ENCODE data around the gene FYCO1.

The FYCO1 gene

DNA sequence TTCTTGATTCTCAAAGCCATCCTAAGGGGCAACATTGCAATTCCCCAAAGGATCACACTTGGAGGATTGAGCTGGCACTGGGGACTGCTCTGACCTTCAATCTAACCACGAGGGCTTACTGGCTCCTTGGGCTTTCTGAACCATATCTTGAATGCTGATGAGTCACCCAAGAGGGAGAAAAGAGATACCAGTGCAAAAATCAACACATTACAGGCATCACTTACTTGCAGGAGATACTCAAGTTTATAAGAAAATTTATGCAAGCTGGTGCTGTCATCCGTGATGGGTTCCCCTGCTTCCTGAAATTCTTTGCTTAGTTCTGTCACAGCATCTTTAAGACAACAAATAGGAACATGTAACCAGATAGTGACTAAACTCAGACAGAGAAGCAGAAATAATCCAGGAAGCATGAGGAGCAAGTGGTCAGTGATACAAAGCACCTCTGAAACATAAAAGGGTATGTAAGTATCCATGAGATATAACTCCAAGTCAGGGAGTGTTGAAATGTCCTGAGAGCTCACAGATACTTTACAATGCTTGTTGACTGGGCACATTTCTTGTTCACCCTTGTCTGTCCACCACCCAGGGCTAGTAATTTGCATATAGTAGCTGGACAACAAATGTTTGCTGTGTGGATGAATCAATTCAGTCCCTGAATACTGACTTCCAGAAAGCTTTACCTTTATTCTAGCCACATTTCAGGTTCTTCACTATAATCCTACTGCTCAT, 14.1 kb downstream of the FYCO1 start:
- DNase-seq: no peak

DNA sequence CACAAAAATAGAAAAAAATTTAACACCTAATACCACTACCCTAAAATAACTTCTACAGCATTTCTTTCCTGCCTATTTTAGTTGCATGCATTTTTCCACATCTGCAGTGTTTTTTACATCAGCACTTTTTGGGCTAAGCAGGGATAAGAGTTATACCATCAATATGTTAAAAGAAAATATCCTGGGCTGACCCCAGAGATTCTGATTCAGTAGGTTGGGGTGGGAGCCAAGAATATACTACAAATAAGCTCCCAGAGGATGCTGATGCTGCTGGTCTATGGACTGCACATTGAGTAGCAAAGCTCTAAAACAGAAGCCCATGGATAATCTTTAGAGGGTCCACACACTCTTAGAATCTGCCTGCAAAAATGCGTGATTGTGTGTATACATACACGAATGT, 14.8 kb downstream of the FYCO1 start:
- DNase-seq: no peak

DNA sequence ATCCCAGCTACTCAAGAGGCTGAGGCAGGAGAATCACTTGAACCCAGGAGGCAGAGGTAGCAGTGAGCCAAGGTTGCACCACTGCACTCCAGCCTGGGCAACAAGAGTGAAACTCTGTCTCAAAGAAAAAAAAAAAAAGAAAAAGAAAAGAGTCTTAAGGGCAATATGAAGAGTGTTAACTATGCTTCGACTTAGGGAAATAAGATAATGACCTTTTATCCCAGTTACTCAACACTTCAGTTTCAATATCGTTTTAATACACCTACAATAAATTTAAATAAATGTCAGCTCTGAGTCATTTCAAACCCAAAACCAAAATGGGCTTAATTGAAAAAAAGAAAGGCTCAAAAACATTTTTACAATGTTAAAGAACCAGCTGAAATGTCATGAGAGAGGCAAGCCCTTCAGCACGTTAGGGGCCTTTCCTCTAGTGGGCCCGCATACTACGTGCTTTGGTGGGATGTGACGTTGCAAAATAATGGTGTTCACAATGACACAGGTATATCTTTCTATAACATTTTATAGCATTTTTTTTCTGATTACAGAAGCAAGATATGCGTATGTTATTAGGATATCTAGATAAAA, 15.3 kb downstream of the FYCO1 start:
- no peak for DNase-seq

DNA sequence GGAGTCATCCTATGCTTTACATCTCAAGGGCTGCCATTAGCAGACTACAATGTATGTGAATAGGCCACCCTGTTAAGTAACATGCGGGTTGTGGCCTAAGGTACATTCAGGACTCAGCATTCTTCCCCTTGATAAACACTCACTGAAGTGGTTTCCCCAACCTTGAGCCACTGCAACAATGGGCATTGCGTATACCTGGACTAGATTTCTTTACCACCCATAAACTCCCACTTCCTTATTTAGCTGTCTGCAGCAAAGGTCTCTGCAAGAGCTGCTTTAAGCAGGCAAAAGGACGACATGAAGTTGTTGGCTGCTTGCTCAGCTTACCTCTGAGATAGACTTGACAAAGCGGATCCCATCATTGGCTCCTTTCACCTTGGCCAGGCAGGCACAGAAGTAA, 16.2 kb downstream of the FYCO1 start:
- DNase-seq: no peak

DNA sequence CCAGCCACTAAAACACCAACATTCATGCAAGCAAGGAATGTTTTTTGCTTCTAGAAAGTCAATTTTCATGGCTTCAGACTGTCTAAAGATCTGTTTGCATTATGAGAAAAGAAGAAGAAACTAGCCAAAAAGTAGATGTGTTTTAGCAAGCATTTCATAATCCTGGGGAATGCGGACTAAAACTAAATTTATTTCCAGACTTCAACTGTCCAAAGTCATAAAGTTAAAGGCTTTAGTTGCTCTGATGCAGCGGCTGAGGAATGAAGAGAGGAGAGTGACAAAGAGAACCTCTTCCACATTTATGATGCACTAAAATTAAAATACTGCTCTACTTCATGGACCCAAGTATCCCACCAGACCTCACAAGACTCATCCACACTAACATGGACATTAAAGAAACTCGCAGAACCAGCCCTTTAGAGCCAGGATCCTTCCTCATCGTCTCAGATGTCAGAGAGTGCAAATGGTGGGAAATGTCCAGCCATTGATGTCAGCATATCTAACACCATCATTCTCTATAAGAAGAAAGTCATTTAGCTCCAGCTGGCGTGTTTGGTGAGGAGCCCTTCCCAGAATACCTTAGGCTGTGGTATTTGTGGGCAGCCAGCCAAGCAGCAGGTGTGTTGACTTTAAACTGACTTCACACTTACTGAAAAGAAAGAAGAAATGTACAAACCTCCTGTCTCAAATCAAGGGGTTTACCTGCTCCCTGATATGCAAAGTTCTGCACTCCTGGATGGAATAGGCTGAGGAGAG, 17.4 kb downstream of the FYCO1 start:
- peak; percentile 95 for DNase-seq

DNA sequence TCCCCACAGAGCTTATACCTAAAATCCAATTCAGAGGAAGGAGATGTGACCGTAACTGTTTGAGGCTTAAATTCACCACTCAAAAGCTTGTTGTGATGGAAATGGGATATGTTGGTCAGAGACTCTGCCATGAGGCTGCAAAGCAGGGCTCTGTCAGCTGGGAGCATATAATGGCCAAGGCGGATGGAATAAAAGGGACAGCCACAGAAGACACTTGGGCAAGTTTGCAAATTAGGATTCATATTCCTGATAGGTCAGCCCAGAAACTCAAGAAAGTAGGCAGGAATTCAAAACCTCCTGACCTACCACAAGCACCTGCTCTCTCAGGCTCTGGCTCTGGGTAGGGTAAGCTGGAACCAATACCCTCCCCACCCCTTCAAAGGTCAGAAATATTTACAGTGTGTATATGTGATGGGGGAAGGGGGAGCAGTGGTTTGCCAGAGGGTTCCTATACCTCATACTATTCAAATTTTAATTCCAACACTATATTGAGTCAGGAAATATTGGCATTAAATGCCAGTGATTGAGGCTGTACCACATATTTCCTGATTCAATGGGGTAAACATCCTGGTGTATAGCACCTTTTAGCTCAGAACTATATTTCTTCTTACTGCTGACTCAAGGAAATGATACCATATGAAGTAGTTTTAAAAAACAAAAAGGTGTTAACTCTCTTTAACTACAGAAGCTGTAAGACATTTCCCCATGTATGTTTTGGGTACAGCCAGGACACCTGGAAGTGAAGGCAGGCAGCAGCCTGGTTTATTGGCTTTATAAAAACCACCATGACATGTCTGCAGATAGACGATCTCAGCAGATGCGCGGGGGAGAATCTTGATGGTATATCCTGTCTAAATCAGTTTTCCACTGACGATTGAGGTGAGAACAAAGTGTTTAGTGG, 19.2 kb downstream of the FYCO1 start:
- DNase-seq: no peak

DNA sequence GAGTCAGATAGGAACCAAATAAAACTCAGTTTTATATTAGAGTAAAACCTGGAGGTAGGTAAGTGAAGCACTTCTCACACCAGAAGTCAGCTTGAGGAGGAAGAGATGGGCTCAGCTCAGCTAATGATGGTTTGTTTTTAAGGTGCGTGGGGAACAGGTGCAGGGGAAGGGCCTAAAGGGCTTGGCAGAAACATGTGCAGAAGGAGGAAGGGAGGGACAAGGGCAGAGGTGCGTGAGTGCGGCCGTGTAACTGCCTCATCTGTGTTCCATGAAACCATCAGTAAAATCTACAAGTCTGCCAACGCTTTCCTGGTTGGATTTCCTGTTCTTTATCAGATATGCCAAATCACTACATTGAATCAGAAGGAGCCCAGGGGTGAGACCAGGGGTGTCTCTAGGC, 19.9 kb downstream of the FYCO1 start:
- DNase-seq: no peak

DNA sequence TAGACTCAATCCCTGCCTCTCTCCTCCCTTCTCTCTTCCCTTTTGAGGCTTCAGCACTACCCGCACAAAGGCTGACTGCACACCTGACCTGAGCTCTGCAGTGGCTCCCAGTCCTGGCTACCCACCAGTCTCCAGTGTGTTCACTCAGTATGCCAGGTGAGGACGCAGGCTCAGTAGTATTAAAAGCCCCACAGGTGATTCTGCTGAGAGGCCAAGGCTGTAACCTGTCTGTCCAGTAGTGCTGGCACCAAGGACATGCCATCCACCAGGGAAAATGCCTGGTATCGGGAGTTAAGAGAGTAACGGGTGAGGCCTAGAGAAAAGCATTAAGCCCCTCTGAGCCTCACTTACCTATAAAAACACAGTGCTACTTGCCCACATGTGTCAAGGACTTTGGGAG, 20.9 kb downstream of the FYCO1 start:
- no peak for DNase-seq

DNA sequence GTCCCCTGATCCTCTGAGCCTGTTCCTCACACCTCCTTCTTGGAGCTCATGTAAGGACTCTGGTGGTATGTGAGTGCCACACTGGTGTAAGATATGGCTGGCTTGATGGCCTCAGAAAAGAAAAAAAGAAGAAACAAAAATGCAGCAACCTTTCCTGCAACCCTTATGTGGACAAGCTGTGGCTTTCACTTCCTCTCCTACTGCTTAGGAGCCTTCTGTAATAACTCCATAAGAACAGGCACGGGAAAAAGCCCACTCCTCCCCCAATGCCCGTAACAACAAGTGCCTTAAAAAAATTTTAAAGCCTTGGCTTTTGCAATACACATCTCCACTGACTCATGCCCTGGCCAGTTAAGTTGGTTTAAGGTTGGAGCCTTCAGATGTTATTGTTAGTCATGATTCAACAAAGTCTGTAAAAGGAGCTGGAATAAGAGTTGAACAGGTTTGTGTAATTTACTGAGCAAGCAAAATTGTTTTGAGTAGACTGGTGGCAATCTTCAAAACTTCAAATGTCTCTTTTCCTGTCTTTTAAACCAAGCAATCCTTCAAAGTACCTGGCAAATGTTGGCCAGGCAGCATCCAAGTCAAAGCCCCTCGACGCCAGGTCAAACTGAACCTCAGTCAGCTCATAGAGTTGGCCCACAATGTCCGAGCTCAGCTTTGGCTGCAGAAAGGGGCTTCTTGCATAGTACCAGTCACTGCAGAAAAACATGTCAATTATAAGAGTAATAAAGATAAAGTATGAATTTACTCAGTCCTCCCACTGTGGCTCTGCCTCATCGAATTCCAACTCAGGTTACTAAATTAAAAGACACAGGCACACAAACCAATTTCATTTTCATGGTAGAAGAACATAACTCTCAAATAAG, 22.9 kb downstream of the FYCO1 start:
- no peak for DNase-seq

DNA sequence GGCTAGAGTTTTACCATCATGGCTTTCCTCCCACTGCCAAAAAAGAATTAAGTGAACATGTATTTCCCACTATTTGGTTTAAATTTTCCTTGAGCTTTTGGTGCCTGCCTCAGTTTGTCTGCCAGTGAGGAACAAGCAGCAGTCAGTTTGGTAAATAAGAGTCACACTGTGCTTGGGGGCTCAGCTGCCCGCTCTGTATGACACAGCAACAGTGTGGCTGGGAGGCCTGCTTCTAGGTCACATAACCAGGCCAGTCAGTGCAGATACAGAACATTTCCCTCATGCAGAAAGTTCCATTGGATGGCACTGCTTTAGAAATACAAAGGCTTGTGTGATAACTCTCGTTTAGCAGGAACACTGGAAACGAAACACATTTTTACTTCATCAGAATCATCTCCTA, 25.7 kb downstream of the FYCO1 start:
- DNase-seq: no peak

DNA sequence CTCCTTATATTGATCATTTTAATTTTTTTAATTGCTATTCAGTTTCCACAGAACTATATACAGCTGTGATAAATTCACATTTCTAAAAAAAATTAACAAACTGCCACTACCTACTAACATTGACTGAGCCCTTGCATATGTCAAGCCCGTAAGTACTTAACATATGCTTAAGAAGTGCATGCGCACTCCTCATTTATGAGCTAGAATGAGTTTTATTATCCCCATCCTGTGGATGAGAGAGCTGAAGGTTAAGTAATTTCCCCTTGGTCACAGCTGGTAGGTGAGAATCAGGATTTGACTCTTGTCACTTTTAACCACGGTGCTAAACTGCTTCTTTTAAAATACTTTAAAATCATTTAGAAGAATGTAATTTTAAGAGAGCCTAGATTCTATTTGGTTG, 26.5 kb downstream of the FYCO1 start:
- DNase-seq: no peak

DNA sequence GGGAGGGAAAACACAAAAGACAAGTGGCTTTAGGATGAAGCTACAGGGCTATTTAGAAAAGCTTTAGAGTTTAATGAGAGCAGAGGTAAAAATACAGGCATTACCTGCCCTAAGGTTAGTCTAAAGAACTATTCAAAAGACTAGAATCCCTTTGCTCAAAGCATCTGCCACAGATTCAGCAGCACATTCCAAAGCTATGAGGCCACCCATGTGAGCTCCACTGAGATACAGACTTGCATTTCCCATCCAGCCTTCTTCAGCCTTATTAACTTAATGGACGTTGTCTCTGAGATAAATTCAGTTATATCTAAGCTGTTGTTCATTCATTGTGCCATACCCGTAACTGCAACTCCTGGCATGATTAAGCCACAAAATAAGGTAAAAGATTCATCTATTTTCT, 26.9 kb downstream of the FYCO1 start:
- no peak for DNase-seq

DNA sequence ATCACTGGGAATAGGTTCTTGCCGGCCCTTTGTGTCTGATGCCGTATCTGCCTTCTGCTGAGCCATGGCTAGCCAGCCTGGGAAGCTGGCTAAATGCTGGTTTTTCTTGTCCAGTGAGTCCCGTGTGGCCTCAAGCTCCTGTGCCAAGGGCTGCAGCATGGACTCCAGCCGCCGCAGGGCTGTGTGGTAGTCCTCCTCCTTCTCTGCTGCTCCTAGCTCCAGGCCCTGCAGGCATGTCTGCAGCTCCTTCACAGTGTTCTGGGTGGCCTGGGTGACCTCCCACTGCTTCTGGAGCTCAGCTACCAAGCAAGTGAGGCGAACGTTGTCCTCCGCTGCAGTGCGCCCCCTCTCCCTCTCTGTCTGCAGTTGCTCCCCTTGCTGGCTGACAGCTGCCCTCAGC, 27.5 kb downstream of the FYCO1 start:
- DNase-seq: no peak

DNA sequence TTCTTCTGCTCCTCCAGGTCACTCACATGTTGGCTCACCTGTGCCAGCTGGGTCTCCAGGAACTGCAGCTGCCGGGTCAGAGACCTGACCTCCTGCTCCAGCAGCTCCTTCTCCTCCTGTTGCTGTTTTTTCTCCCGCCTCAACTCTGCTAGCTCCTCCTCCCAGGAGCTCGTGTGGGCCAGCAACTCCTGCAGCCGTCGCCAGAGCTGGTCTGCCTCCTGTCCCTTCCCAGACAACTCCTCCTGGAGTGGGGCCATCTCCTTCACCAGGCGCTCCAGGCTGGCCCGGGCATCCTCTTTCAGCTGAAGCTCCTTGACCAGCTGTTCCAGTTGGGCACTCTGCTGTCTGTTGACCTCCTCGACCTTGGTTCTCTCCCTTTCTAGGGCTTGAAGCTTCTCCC, 27.9 kb downstream of the FYCO1 start:
- DNase-seq: no peak

DNA sequence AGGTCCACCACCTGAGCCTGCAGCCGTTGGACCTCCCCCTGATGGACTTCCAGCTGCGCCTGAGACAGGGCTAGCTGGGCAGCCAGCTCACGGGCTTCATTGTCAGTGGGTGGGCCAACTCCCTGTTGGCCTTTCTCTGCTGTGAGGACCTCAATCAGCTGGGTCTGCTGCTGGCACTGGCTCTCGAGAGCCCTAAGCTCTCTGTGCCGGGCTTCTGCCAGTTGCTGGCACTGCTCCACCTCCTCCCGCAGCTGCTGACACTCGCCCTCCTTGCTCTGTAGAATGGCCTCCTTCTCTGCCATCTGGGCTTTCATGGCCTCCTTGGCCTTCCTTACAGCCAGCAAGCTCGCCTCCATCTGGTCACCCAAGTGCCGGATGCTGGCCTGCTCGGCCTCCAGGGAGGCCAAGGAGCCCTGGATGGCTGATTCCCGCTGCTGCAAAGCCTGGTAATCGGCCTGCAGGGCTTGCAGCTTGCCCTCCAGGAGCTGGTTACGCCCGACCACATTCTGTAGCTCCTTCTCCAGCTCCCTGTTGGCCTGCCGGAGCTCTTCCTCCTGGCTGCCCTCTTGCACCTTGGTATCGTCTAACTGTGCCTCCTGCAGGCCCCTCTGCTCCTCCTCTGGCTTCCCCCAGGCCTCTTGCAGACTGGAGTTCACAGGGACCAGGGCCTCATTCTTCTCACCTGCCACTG, 28.5 kb downstream of the FYCO1 start:
- no peak for DNase-seq

DNA sequence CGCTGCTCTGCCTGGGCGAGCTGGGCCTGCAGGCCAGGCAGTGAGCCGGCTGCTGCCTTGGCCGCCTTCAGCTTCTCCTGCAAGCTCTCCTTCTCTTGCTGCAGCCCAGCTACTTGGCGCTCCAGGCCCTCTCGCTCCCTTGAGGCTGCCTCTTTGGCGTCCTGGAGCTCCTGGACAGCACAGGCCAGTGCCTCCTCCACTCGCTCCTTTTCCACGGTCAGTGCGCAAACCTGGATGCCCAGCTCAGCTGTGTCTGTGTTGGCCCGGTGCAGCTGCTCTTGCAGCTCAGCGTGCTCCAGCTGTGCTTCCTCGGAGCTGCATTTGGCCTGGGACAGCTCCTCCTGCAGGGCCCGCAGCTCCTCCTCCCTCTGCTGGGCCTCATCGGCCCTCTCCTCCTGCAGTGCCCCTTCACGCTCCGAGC, 29.2 kb downstream of the FYCO1 start:
- no peak for DNase-seq

DNA sequence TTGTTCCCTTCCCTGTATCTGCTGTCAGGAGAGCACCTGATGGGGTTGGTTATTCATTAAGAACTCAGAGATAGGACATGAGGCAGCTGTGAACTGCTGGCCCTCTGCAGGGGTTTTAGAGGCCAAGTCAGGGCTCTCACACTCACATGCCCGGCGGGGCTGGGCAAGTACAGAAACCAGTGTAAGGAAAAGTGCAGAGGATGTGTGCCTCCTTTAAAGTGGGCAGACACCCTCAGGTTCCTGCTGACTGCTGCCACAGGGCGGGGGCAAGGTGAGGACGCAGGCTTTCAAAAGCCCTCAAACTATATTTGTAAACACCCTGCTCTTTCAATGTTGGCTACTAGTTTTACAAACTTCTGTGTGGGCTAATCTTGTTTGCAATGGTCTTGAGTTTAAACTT, 30.0 kb downstream of the FYCO1 start:
- no peak for DNase-seq

DNA sequence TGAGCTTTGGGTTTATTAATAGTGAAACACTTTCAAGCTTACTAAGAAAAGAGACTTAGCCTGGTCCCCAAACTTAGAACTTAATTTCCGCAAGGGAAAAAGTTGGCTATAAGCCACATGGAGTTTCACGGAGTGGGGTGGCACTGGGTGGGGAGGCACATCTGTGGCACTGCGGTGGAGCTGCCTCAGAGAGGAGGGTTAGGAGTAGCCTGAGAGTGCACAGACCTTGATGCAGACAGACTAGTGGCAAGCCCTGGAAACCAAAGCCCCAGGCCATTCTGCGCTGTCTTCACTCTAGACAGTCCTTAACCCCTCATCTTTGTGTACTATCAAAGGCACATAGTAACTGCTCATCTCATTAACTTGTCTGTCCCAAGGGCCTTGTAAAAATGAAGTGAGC, 30.4 kb downstream of the FYCO1 start:
- DNase-seq: no peak

DNA sequence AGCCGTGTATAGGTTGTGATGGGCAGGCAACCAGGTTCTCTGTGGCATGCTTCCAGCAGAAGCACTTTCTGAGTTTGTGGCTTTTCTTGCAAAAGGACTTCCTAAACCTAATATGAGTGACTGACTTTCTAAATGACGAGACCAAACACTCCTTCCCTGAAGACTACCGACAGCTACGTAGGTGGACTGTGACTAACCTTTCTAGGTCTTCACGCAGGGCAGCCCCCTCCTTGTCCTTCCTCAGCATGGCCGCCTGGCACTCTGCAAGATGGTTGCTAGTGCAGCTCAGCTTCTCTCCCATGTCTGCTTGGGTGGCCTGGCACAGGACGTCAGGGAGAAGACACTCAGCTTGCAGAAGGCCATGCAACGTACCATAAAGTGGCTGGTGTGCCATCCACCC, 31.5 kb downstream of the FYCO1 start:
- DNase-seq: no peak

DNA sequence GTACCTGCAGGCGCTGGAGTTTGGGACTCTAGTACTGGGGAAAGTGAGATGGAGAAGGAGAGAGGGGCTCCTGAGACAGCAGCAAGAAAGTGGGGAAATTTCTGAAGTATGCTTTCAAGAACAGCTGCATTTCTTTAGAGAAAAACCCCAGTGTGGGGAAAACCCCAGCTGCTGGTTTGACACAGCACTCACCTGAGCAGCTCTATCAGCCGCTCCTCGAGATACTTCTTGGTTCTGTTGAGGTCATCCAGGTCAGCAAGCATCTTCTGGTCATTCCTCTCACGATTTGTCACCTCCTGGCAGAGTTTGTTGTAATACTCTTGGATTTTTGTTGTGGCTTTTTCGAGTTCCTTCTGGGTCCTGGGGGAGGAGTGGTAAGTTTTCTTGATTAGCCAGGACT, 33.6 kb downstream of the FYCO1 start:
- no peak for DNase-seq

DNA sequence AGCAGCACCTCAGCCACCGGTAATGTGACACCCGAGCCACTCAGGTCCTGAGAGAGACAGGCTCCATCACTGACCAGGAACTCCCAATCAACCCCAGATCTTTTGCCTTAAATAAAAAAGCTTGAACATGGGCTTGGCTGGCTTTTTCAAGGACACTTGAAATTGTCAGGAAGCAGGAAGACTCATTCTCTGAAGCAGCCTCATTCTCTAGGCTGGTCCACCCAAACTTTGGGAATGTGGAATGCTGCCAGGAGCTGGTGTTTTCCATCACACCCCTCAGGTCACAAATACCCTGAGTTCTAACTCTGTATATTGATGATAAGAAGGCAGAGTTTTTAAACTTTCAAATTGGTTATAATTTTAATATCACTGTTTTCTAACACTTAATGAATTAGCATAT, 35.3 kb downstream of the FYCO1 start:
- no peak for DNase-seq

DNA sequence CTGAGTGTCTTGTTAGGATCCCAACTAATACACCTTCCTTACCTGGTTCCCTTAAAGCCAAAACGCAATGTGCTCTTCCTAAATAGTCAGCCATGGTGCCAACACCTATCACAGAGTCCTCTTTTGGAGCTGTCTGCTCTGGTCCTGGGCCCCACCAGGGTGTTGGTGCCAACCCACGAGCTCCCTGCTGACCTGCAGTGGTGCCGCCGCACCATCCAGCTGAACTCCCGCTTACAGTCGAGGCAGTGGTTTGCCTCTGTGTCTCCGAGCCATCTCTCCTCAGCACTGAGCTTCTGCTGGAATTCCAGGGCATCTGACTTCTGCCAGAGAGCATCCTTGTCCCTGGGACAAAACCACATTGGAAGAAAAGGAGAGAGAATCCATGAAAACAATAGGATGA, 36.4 kb downstream of the FYCO1 start:
- no peak for DNase-seq
